ENCODE data around the gene IRS1.

The IRS1 gene

DNA sequence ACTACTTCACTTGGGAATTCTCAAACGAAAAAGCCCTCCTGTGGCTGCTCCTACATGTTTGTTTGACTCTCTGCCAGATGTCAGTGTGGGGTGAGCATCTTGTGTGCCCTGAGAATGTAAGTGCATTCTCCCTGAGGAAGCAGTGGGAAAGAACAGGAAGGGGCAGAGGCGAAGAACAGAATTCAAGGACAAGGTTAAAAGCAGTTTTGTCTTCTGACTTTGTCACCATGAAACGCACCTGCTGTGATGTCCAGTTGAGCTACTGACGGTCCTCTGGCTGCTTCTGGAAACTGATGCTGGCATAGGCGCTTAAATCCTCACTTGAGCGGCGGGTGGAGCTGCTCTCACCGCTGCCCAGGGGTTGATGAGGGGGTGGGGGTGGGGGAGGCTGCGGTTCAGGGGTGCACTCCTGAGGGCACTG lies 4.9 kb downstream of the IRS1 start:
- TF ChIP-seq, protein P1, sequence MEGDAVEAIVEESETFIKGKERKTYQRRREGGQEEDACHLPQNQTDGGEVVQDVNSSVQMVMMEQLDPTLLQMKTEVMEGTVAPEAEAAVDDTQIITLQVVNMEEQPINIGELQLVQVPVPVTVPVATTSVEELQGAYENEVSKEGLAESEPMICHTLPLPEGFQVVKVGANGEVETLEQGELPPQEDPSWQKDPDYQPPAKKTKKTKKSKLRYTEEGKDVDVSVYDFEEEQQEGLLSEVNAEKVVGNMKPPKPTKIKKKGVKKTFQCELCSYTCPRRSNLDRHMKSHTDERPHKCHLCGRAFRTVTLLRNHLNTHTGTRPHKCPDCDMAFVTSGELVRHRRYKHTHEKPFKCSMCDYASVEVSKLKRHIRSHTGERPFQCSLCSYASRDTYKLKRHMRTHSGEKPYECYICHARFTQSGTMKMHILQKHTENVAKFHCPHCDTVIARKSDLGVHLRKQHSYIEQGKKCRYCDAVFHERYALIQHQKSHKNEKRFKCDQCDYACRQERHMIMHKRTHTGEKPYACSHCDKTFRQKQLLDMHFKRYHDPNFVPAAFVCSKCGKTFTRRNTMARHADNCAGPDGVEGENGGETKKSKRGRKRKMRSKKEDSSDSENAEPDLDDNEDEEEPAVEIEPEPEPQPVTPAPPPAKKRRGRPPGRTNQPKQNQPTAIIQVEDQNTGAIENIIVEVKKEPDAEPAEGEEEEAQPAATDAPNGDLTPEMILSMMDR (IDR thresholded peaks at IDR 0.05; ENCODE audit: low read depth, low read length) = no peak
- DNase-seq (ENCODE audit: low read depth in 2 of 2) = peak; percentile 80
- peak overlapping the region; percentile 78 to 80 for H3K4me3 ChIP-seq (replicated peaks in 1 of 2; ENCODE audit: low read depth in 2 of 2, low read length in 2 of 2)

DNA sequence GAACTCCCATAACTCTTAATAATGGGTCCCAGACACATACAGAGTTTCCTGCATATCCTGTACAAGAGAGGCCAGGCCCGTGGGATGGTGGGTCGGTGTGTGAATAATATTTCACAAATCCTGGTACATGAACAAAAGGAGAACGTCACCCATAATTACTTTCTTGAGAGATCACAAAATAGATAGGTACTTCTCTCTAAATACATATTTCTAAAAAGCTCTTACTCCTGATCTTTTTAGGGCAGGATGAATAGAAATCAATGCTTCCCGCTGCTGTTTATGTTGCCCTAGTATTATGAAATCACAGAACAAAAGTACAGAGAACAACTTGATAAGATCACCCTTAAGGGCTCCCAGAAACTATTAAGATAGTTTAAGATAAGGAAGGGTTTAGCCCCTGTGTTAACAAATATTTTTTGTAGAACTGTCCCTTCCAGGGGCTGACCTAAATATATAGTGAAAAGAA lies 5.4 kb downstream of the IRS1 start:
- peak in 1 of 2 donors; percentile 62 for DNase-seq (ENCODE audit: low read depth in 2 of 2)
- H3K4me3 ChIP-seq (replicated peaks in 1 of 2; ENCODE audit: low read depth in 2 of 2, low read length in 2 of 2) = peak overlapping the region; percentile 78 to 80
- TF ChIP-seq, protein P1 (IDR thresholded peaks at IDR 0.05; ENCODE audit: low read depth, low read length) = no peak

DNA sequence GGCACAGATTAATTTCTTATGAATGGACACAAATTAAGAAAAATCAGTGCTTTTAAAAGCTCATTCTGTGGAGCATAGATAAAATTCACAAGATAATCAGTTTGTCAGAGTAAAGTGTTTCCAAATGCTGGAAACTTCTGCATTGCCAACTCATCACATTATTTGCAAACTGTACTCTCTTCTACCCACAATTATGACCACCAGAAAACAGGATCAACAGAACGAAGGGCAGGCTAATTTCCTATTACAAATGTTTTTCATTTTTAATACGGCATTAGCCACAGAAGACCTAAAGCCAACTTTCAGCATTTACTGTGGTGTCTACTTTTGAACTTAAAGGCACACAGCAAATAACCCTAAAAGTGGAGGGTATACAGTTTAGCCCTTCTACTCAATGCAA lies 6.0 kb downstream of the IRS1 start:
- H3K4me3 ChIP-seq (replicated peaks in 1 of 2; ENCODE audit: low read depth in 2 of 2, low read length in 2 of 2) = peak overlapping the region; percentile 78 to 80

DNA sequence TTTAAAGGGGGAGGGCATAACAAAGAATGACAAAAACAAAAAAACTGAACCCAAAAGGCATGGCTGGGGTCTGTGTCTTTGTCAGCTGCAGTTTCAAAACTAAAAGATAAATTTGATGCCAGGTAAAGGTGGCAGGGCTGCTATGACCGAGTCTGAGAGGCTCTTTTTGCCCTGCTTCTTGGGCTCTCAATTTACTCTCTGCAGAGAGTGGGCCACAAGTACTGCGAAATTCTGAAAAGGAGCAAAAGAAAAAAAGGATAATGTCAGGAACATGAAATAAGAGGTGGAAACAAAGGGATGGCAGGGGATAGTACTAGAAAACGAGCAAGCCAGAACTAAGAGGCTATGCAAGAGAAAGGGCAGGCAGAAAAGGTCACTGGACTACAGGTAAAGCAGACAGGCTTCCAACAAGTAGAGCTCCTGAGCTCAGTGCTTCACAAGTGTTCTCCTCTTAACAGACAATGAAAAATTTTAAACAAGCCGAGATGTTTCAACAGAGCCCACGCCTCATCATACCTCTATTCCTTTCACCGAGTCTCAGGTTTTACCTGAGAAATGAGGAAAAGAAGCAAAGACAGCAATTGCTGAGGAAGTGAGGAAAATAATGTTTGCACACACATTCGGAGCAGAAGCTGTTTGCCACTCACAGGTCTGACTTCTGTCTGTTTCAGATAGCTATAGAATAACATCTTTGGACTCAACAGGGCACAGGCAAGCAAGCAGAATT lies 7.3 kb downstream of the IRS1 start:
- TF ChIP-seq, protein P1 (IDR thresholded peaks at IDR 0.05; ENCODE audit: low read depth, low read length) = no peak
- H3K4me3 ChIP-seq (replicated peaks in 1 of 2; ENCODE audit: low read depth in 2 of 2, low read length in 2 of 2) = peak overlapping the region; percentile 64 to 78
- DNase-seq (ENCODE audit: low read depth in 2 of 2) = peak in 1 of 2 donors; percentile 43

More for the DNA sequence above, 6.0 kb downstream of the IRS1 start:
- TF ChIP-seq, protein P1 (IDR thresholded peaks at IDR 0.05; ENCODE audit: low read depth, low read length) = no peak
- peak in 1 of 2 donors; percentile 55 for DNase-seq (ENCODE audit: low read depth in 2 of 2)

DNA sequence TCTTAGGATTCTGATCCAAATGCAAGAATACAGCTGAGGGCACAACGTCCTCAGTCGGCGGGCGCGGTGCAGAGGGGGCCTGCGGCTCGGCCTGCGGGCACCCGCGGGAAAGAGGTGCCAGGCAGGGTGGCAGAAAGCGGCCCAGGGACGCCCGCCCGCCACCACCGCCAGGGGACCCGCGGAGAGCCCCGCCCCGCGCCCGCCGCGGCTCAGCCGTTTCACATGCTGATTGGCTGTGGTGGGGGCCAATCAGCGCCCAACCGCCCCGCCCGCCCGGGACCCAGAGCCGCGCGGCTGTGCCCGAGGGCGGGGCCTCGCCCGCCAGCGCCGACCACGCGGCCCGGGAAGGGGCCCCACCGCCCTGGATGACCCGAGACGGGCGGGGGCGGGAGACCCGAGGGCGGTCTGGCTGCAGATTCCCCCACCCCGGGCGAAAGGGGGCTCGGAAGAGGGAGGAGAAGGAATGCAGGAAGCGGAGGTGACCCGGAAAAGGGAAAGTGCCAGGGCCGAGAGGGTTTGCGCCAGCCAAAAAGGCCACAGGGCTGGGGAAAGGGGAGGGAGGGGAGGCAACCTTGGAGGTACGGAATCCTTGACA lies 8.0 kb downstream of the IRS1 start:
- peak overlapping the region; percentile 64 to 78 for H3K4me3 ChIP-seq (replicated peaks in 1 of 2; ENCODE audit: low read depth in 2 of 2, low read length in 2 of 2)
- TF ChIP-seq, protein P1 (IDR thresholded peaks at IDR 0.05; ENCODE audit: low read depth, low read length) = peak; percentile 2
- DNase-seq (ENCODE audit: low read depth in 2 of 2) = peak; percentile 79 to 89

DNA sequence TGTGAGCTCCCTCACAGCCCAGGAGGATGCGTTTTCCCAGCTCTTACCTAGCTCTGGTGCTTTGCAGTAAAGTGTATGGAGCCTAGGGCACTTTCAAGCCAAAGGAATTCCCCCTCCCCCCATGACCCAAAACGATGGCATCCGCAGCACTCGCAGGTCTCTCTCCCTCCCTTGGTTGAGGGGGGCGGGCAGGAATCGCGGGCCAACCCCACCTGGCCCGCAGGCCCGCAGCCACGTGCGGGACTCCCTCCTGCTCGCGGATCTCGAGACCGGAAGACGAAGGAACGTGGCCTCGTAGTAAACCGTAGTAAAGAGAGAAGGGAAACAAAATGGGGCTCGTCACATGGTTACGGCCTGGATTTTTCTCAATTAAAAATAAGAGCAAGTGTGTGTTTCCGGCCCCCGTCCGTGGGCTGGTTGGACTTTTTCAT lies 8.5 kb downstream of the IRS1 start:
- H3K4me3 ChIP-seq (replicated peaks in 1 of 2; ENCODE audit: low read depth in 2 of 2, low read length in 2 of 2) = peak overlapping the region; percentile 49 to 56
- TF ChIP-seq, protein P1 (IDR thresholded peaks at IDR 0.05; ENCODE audit: low read depth, low read length) = no peak
- peak; percentile 66 to 73 for DNase-seq (ENCODE audit: low read depth in 2 of 2)

Data from cardiac fibroblast (primary cell).